ENCODE data around the gene EEFSEC. TPM values are rescaled to one million over a fixed set of nuclear protein-coding genes. Genes with fewer than 3 reads are reported as not detected.

The EEFSEC gene
- total and polyA plus RNA-seq, 2 experiments from 2014 or later, result 10.1 to 16.2 TPM

DNA sequence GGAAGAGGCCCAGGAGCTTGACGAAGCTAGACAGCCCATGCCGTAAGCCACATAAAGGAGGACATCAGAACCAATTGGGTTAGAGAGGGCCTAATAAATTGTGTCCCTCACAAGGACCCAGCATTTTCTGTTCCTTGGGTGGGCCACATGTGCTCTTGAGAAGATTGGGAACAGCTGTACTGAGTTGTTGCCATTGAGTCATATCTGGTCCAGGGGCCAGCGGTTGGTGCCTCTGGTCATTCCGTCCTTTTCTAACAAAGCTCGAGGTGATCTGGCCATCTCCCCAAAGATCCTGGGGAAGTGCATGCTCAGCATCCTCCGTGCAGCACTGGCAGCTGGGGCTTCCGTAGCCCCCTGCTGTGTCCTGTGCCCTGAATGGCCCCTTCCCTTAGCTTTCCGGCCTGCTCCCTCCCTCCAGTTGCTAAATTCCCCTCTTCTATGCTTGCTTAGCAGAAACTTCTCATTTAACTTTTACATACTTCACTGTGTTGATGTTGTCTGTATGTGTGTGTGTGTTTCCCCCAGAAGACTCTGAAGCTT is 73.0 kb downstream of the EEFSEC start:
- Mint-ChIP-seq H3K9me3 (peaks cover 31% of the 10 kb centered on the region), H3K4me1 (peaks cover 18% of the 10 kb centered on the region), H3K27ac (no peak overlapping the region), H3K27me3 (ENCODE audit: insufficient read depth, low read depth, poor library complexity) (peaks cover 16% of the 10 kb centered on the region), H3K36me3 (ENCODE audit: low read depth) (peaks cover 19% of the 10 kb centered on the region; the same call in 2 of the 3 replicates), H3K4me3 (no peak overlapping the region)
- ATAC-seq (peak; percentile 51), DNase-seq (ENCODE audit: low spot score) (peak; percentile 57)
- no peaks in the 10 kb centered on the region for H3K27me3 ChIP-seq (ENCODE audit: insufficient read depth)
- no peaks in the 10 kb centered on the region for H4K20me1 ChIP-seq (replicated peaks; ENCODE audit: insufficient read depth)
- TF ChIP-seq JUNB (IDR thresholded peaks at IDR 0.05; ENCODE audit: unreplicated experiment), result no peak
- TF ChIP-seq ZNF114 (CRISPR knock-in tag; IDR thresholded peaks at IDR 0.05), result no peak
- no peak for TF ChIP-seq EZH2 (IDR thresholded peaks at IDR 0.05; ENCODE audit: low read depth, unreplicated experiment)
- no peak for TF ChIP-seq EZH2phosphoT487 (IDR thresholded peaks at IDR 0.05; ENCODE audit: unreplicated experiment)
- TF ChIP-seq ETS1 (IDR thresholded peaks at IDR 0.05), result no peak
- no peak for TF ChIP-seq STAT1 (IDR thresholded peaks at IDR 0.05; ENCODE audit: unreplicated experiment)
- TF ChIP-seq, protein P1, sequence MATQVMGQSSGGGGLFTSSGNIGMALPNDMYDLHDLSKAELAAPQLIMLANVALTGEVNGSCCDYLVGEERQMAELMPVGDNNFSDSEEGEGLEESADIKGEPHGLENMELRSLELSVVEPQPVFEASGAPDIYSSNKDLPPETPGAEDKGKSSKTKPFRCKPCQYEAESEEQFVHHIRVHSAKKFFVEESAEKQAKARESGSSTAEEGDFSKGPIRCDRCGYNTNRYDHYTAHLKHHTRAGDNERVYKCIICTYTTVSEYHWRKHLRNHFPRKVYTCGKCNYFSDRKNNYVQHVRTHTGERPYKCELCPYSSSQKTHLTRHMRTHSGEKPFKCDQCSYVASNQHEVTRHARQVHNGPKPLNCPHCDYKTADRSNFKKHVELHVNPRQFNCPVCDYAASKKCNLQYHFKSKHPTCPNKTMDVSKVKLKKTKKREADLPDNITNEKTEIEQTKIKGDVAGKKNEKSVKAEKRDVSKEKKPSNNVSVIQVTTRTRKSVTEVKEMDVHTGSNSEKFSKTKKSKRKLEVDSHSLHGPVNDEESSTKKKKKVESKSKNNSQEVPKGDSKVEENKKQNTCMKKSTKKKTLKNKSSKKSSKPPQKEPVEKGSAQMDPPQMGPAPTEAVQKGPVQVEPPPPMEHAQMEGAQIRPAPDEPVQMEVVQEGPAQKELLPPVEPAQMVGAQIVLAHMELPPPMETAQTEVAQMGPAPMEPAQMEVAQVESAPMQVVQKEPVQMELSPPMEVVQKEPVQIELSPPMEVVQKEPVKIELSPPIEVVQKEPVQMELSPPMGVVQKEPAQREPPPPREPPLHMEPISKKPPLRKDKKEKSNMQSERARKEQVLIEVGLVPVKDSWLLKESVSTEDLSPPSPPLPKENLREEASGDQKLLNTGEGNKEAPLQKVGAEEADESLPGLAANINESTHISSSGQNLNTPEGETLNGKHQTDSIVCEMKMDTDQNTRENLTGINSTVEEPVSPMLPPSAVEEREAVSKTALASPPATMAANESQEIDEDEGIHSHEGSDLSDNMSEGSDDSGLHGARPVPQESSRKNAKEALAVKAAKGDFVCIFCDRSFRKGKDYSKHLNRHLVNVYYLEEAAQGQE (IDR thresholded peaks at IDR 0.05; ENCODE audit: unreplicated experiment), result no peak
- TF ChIP-seq POLR2AphosphoS5 (IDR thresholded peaks at IDR 0.05; ENCODE audit: low read depth), result no peak
- H3K9me2 ChIP-seq (ENCODE audit: insufficient read depth), result 0 out of 2 replicates have a peak, but pooled peaks cover 2% of the 10 kb centered on the region
- peaks cover 12% of the 10 kb centered on the region; the same call in 1 of the 2 replicates for H3K36me3 ChIP-seq (ENCODE audit: insufficient read depth)
- H3K27ac ChIP-seq (ENCODE audit: low read depth), result no peak overlapping the region
- no peak overlapping the region for H3K4me3 ChIP-seq
- H3K4me2 ChIP-seq, result 0 out of 2 replicates have a peak overlapping the region, but pooled peaks have one; percentile 40
- no peaks in the 10 kb centered on the region for H3F3A ChIP-seq (replicated peaks; ENCODE audit: low read depth)
- no peaks in the 10 kb centered on the region for H3K79me2 ChIP-seq (replicated peaks; ENCODE audit: insufficient read depth)
- no peak overlapping the region for H2AFZ ChIP-seq
- peaks cover 4% of the 10 kb centered on the region; the same call in 1 of the 2 replicates for H3K4me1 ChIP-seq (ENCODE audit: insufficient read depth)

DNA sequence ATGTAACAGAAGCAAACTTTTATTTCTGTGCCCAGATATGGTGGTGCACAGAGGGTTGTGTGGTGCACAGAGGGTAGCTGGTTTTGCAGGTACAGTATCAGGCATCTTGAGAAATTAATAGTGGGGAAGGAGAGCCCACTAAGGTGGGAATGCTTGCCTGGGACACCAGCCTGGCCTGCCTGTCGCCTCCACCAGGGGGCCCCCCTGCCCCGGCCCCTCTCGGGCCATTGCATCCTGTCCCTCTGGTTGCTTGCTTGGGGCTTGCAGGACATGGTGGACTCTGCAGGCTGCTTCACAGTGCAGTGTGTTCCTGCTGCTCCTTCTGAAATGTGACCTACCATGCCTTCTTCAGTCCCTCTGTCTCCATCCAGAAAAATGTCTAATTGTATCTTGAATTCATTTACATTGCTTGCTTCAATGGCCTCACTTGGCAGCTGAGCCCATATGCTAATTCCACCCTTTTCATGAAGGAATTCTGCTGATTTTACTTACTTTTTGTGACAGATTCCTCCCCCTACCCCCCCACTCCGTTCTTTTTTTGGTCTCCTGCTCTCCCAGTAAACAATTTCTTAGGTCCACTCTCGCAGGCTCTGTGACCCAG is 73.6 kb downstream of the EEFSEC start:
- peaks cover 25% of the 10 kb centered on the region for H3K9me3 Mint-ChIP-seq
- Histone ChIP-seq H3K79me2 (replicated peaks; ENCODE audit: insufficient read depth) (no peaks in the 10 kb centered on the region), H3K4me2 (0 out of 2 replicates have a peak overlapping the region, but pooled peaks have one; percentile 40), H3K27ac (ENCODE audit: low read depth) (no peak overlapping the region), H3K4me1 (ENCODE audit: insufficient read depth) (peaks cover 10% of the 10 kb centered on the region), H3K36me3 (ENCODE audit: insufficient read depth) (peaks cover 12% of the 10 kb centered on the region; the same call in 1 of the 2 replicates), H3F3A (replicated peaks; ENCODE audit: low read depth) (no peaks in the 10 kb centered on the region), H3K9me2 (ENCODE audit: insufficient read depth) (0 out of 2 replicates have a peak, but pooled peaks cover 4% of the 10 kb centered on the region), H3K4me3 (no peak overlapping the region), H2AFZ (no peak overlapping the region), H3K27me3 (ENCODE audit: insufficient read depth) (no peaks in the 10 kb centered on the region), H4K20me1 (replicated peaks; ENCODE audit: insufficient read depth) (no peaks in the 10 kb centered on the region)
- no peak overlapping the region for H3K27ac Mint-ChIP-seq
- peak; percentile 82 to 90 for TF ChIP-seq CTCF (conservative IDR thresholded peaks at IDR 0.05; ENCODE audit: low read depth in 2 of 2)
- TF ChIP-seq STAT1 (IDR thresholded peaks at IDR 0.05; ENCODE audit: unreplicated experiment), result no peak
- DNase-seq (ENCODE audit: low spot score) (peak; percentile 71), ATAC-seq (peak; percentile 95)
- peaks cover 19% of the 10 kb centered on the region; the same call in 2 of the 3 replicates for H3K36me3 Mint-ChIP-seq (ENCODE audit: low read depth)
- peaks cover 24% of the 10 kb centered on the region for H3K4me1 Mint-ChIP-seq
- H3K4me3 Mint-ChIP-seq, result no peak overlapping the region
- peaks cover 16% of the 10 kb centered on the region for H3K27me3 Mint-ChIP-seq (ENCODE audit: insufficient read depth, low read depth, poor library complexity)
